Left ventricle myocardium superior (tissue), 1 donor: Measurements from ENCODE around the gene NR3C2. TPM values are rescaled to one million over a fixed set of nuclear protein-coding genes. Genes with fewer than 3 reads are reported as not detected.

Experiments
- ATAC-seq: fragments of 200-7000 bp; cut with Tn5 transposase; one replicate; pipeline ENCODE4 v1.9.1; 2020; ENCODE audit warnings: mild to moderate bottlenecking, moderate library complexity
- DNase-seq: peaks from one replicate; pipeline ENCODE4 v3.0.0-alpha.2; 2020
- intact Hi-C: fragments of 100-400 bp; cut with micrococcal nuclease; formaldehyde crosslinking; loops from one replicate; pipeline ENCODE4 v1.11.0; 2022
- total RNA-seq: library from RNA; stranded (reverse); fragmentation: NEBNext Ultra II Directional; extraction: Animal tissue kit (Norgen Biotek cat#: 25700); gene quantifications from one replicate; pipeline ENCODE4 v1.2.1, GENCODE V29; 2021
- donor health status: DM: no; HTN: yes; CAD: no; lungs with severe emphysema.

NR3C2 gene
- total RNA-seq, 1 donor from 2014 or later, result 22.6 TPM

GRCh38 chr4:148437439-148437838 lies 4.8 kb downstream of the NR3C2 start:
- no peak for ATAC-seq
- no peak for DNase-seq
- intact Hi-C loops, result loop anchor here (10.0 kb wide), 1 partner anchor 153 kb away; no protein-coding TSS in a partner anchor

GRCh38 chr4:148436512-148436911 lies 5.7 kb downstream of the NR3C2 start:
- intact Hi-C loops, result loop anchor here (10.0 kb wide), 1 partner anchor 152 kb away; no protein-coding TSS in a partner anchor
- DNase-seq (no peak), ATAC-seq (peak; percentile 17)

DNA sequence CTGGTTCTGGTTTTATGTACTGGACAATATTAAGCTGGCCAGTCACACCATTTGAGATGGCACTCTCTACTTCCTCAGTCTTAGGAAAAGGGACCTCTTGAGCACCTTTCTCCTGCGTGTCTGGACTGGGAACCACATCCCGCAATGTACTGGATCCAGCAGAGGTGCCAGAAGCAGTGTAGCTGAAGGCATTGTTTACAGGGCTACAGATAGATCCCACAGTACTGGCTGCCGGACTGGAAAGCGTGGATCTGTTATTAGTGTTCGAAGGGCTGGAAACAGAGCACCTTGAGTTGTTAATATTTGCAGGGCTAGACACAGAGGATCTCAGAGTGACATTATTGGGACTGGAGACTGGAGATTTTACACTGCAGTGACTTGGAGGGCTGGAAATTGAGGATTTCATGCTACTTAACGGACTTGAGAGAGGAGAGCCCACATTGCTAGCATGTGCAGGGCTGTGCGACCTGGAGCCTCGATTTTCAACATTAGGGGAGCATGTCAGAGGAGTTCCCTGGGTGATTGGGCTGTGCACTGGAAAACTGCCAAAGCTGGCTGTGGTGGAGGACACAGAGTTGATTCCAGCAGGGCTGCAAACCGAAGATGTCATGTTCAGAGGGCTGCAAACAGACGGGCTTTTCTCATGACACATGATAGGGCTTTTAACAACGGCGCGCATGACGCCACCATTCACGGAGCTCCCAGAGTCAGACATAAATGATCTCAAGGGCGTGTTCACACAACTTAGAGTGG lies 6.4 kb downstream of the NR3C2 start:
- DNase-seq (peak; percentile 31), ATAC-seq (peak; percentile 60)
- intact Hi-C loops, result loop anchor here (10.0 kb wide), 1 partner anchor 151 kb away; no protein-coding TSS in a partner anchor

DNA sequence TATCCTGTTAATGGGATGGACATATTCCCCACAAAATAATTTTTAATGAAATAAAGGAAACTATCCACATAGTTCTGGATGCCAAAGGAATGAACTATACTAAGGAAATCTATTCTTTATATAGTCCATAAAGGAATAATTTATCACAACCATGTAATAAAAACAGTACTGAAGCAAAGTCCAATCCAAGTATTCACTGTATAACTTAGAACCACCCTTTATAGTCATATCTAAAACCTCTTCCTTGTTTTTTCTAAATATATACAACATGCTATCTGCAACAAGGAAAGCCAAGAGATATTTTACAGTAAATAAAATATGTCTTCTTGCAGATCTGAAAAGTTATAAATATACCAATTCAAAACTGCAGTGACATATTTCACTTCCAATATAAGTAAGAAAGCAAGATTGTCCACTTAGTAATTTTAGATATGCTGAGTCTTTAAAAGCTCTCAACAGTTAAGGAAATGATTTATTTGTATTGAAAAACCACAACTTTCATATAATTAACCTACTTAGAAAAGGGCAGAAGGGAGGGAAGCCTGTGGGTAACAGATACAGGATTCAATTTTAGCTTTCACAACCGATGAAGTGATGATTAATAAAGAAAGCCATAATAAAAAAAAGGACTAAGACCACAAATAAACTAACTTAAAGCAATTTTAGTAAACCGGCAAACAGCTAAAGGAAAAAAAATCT lies 8.0 kb downstream of the NR3C2 start:
- DNase-seq (no peak), ATAC-seq (no peak)
- intact Hi-C loops, result loop anchor here (10.0 kb wide), 1 partner anchor 149 kb away; no protein-coding TSS in a partner anchor

DNA sequence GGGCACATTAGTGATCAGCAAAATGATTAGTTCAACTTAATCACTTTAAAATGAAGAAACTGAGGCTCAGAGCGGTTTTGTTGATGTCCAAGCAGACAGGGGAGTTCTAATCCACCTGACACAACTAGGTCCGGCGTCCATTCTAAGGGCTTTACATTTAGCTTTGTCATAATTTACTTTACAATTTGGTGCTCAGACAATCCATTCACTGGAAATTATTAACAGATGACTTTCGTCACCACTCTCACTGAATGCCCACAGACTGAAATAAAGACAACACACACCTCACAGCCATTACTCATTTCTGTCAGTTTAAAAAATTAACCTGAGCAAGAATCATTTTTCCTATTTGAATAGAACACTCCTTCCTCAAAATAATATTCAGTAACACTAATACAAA lies 10.8 kb downstream of the NR3C2 start:
- ATAC-seq, result no peak
- no peak for DNase-seq
- intact Hi-C loops, result loop anchor here (10.0 kb wide), 1 partner anchor 147 kb away; no protein-coding TSS in a partner anchor

DNA sequence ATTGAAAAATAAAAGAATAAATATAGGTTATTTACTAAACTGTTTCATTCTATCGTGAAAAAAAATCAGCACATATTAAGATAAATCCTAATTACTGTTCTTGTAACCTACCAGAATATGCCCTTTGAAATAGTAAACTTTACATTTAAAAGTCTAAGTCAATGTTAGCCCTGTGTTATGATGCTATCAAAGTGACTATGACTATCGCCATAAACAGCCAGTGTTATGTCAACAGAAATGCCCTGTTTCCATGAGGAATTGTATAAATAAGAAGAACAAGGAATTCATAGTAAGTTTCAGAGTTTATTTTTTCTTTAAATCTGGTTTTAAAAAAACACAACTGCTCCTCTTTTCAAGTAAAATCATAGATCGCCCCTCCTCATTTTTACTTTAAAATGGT lies 11.4 kb downstream of the NR3C2 start:
- intact Hi-C loops, result loop anchor here (10.0 kb wide), 1 partner anchor 146 kb away; no protein-coding TSS in a partner anchor
- no peak for ATAC-seq

GRCh38 chr4:148429206-148429605 lies 13.0 kb downstream of the NR3C2 start:
- ATAC-seq, result no peak
- DNase-seq, result no peak
- intact Hi-C loops, result no loop called here

More for the DNA sequence above, 11.4 kb downstream of the NR3C2 start:
- no peak for DNase-seq

DNA sequence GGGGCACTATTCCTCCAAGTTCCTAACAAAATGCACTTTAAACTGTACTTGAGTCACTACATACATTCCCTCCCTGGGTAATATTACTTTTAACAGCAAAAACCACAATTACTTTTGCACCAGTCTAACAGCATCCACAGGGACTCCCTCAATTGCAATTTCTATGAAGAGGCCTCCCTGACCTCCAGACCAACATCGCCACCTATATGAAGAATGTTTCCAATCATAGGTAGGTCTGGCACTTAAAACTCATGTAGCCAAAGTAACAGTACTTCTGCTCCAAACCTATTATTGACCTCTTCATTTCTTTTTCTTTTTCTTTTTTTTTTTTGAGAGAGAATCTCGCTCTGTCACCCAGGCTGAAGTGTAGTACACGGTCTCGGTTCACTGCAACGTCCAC lies 15.6 kb downstream of the NR3C2 start:
- DNase-seq, result no peak
- ATAC-seq, result no peak

GRCh38 chr4:148425327-148426110 lies 16.7 kb downstream of the NR3C2 start:
- DNase-seq (no peak), ATAC-seq (no peak)
- intact Hi-C loops, result no loop called here

More for the DNA sequence above, 15.6 kb downstream of the NR3C2 start:
- intact Hi-C loops, result no loop called here

DNA sequence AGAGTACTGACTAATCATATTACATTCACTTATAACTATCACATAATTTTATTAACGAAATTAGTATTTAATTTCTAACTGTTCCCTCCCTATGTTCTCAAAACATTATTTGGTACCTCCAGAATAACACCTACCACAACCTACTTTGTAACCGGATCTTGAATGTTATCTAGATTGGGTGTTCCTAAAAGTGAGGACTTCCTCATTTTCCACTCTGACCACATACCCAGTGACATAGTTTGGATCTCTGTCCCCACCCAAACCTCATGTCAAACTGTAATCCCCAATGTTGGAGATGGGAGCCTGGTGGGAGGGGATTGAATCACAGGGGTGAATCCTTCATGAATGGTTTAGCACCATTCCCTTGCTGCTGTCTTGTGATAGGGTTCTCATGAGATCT lies 21.8 kb downstream of the NR3C2 start:
- no peak for ATAC-seq
- intact Hi-C loops, result no loop called here
- DNase-seq, result no peak

- intact Hi-C loops, result no loop called here
- ATAC-seq, result no peak
- DNase-seq, result no peak
These were observed 26.7 kb downstream of the NR3C2 start for GRCh38 chr4:148415500-148415899.

GRCh38 chr4:148412460-148412994 lies 29.7 kb downstream of the NR3C2 start:
- ATAC-seq (no peak), DNase-seq (no peak)
- intact Hi-C loops, result no loop called here

- intact Hi-C loops, result no loop called here
- ATAC-seq, result no peak
- DNase-seq, result no peak
These were observed 36.9 kb downstream of the NR3C2 start for GRCh38 chr4:148405161-148405893.

DNA sequence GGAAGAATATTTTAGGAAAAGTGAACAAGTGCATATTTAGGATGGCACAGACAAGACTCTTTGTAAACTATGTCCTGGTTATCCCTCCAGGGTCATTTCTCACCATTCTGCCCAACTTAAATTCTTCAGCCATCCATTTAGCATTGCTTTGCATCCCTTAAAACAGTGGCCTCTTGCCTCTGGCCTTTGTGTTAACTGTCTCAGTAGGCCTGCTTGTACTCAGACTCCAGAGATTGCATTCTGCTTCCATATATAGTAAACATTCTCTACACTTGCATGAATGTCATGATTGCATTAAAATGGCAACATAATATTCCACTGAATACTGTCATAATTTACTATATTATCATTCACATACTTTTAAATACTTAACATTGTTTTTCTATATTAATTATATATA lies 43.2 kb downstream of the NR3C2 start:
- intact Hi-C loops, result no loop called here
- ATAC-seq (no peak), DNase-seq (no peak)

DNA sequence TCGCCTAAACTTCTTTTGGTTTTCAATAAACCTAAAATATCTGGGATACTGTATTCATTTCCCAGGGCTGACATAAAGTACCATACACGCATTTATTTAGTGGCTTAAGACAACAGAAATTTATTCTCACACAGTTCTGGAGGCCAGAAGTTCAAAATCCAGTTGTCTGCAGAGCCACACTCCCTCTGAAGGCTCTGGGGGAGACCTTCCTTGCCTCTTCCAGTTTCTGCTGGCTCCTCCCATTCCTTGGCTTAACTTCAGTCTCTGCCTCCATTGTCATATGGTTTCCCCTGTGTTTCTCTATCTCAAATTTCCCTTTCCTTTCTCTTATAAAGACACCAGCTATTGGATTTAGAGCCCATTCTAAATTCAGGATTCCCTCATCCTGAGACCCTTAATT lies 44.4 kb downstream of the NR3C2 start:
- ATAC-seq, result no peak
- intact Hi-C loops, result no loop called here
- no peak for DNase-seq

- intact Hi-C loops, result no loop called here
- DNase-seq (no peak), ATAC-seq (no peak)
These were observed 45.1 kb downstream of the NR3C2 start for GRCh38 chr4:148396986-148397673.

- DNase-seq, result no peak
- peak; percentile 75 for ATAC-seq
- intact Hi-C loops, result no loop called here
These were observed 46.4 kb downstream of the NR3C2 start for GRCh38 chr4:148395771-148396170.

DNA sequence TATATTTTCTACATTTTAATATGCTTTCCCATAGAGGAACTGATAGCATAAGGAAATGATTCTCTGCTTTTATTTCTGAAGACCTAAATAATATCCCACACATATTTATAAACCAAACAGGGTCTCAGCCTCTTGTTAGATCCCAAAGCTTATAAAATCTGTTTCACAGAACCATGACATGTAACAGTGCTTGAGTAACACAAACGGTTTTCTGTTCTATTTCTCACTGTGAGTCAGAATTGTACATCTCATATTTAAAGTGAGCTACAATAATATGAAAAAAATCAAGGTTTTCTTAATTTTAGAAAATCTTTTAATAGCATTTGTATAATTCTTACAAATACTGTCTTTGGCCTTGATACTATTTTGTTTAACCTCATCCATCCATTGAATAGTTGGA lies 51.2 kb downstream of the NR3C2 start:
- DNase-seq (no peak), ATAC-seq (no peak)
- intact Hi-C loops, result no loop called here
